ENCODE results near the gene SLC8A1. TPM values are rescaled to one million over a fixed set of nuclear protein-coding genes. Genes with fewer than 3 reads are reported as not detected.

The SLC8A1 gene
- total RNA-seq, 1 experiment from 2014 or later = 0.43 TPM

- no peaks in the 10 kb centered on the region for H3K4me1 Mint-ChIP-seq (ENCODE audit: low read depth, unreplicated experiment)
- intact Hi-C loops (cut with micrococcal nuclease; ENCODE audit: unreplicated experiment) = no loop called here
- no peaks in the 10 kb centered on the region for H3K27me3 Mint-ChIP-seq (ENCODE audit: insufficient read depth, unreplicated experiment)
- TF ChIP-seq CTCF (IDR thresholded peaks at IDR 0.05; ENCODE audit: insufficient read depth in 1 of 2, low read depth in 1 of 2, low read length in 1 of 2, severe bottlenecking in 1 of 2, unreplicated experiment in 1 of 2) = no peak
- no peak overlapping the region for H3K27ac Mint-ChIP-seq (ENCODE audit: unreplicated experiment)
- Histone ChIP-seq H3K9me3 (peaks cover 5% of the 10 kb centered on the region; the same call in 1 of the 2 replicates), H3K36me3 (ENCODE audit: control insufficient read depth, insufficient read depth, low read length) (no peaks in the 10 kb centered on the region), H3K4me3 (ENCODE audit: low read depth, low read length) (no peak overlapping the region), H3K4me1 (no peaks in the 10 kb centered on the region), H3K27me3 (replicated peaks; ENCODE audit: control insufficient read depth, insufficient read depth, low read length) (no peaks in the 10 kb centered on the region)
- peaks cover 11% of the 10 kb centered on the region for H3K9me3 Mint-ChIP-seq (ENCODE audit: unreplicated experiment)
- no peak overlapping the region for H3K4me3 Mint-ChIP-seq (ENCODE audit: unreplicated experiment)
- POLR2A ChIA-PET = no interaction called here
- H3K36me3 Mint-ChIP-seq (ENCODE audit: insufficient read depth, unreplicated experiment) = no peaks in the 10 kb centered on the region
- no peak for DNase-seq
- no TSS peak for BruUV-seq (replicated peaks)
- CTCF ChIA-PET = no interaction called here
Observed at GRCh38 chr2:40220177-40220925, 231.5 kb downstream of the SLC8A1 start.

- H3K36me3 Mint-ChIP-seq (ENCODE audit: insufficient read depth, unreplicated experiment) = no peaks in the 10 kb centered on the region
- peaks cover 11% of the 10 kb centered on the region for H3K9me3 Mint-ChIP-seq (ENCODE audit: unreplicated experiment)
- no peak for DNase-seq
- Histone ChIP-seq H3K4me3 (ENCODE audit: low read depth, low read length) (no peak overlapping the region), H3K4me1 (no peaks in the 10 kb centered on the region), H3K36me3 (ENCODE audit: control insufficient read depth, insufficient read depth, low read length) (no peaks in the 10 kb centered on the region), H3K9me3 (peaks cover 5% of the 10 kb centered on the region; the same call in 1 of the 2 replicates), H3K27me3 (replicated peaks; ENCODE audit: control insufficient read depth, insufficient read depth, low read length) (no peaks in the 10 kb centered on the region)
- BruUV-seq (replicated peaks) = no TSS peak
- ChIA-PET POLR2A (no interaction called here), CTCF (no interaction called here)
- TF ChIP-seq CTCF (IDR thresholded peaks at IDR 0.05; ENCODE audit: insufficient read depth in 1 of 2, low read depth in 1 of 2, low read length in 1 of 2, severe bottlenecking in 1 of 2, unreplicated experiment in 1 of 2) = no peak
- intact Hi-C loops (cut with micrococcal nuclease; ENCODE audit: unreplicated experiment) = no loop called here
- no peaks in the 10 kb centered on the region for H3K27me3 Mint-ChIP-seq (ENCODE audit: insufficient read depth, unreplicated experiment)
- H3K27ac Mint-ChIP-seq (ENCODE audit: unreplicated experiment) = no peak overlapping the region
- no peaks in the 10 kb centered on the region for H3K4me1 Mint-ChIP-seq (ENCODE audit: low read depth, unreplicated experiment)
- no peak overlapping the region for H3K4me3 Mint-ChIP-seq (ENCODE audit: unreplicated experiment)
Observed at GRCh38 chr2:40219141-40219540, 232.7 kb downstream of the SLC8A1 start.

GRCh38 chr2:40218679-40219078, 233.2 kb downstream of the SLC8A1 start:
- no peak overlapping the region for H3K4me3 Mint-ChIP-seq (ENCODE audit: unreplicated experiment)
- intact Hi-C loops (cut with micrococcal nuclease; ENCODE audit: unreplicated experiment) = no loop called here
- no peak overlapping the region for H3K27ac Mint-ChIP-seq (ENCODE audit: unreplicated experiment)
- H3K27me3 Mint-ChIP-seq (ENCODE audit: insufficient read depth, unreplicated experiment) = no peaks in the 10 kb centered on the region
- H3K9me3 Mint-ChIP-seq (ENCODE audit: unreplicated experiment) = peaks cover 11% of the 10 kb centered on the region
- POLR2A ChIA-PET = no interaction called here
- Histone ChIP-seq H3K4me3 (ENCODE audit: low read depth, low read length) (no peak overlapping the region), H3K36me3 (ENCODE audit: control insufficient read depth, insufficient read depth, low read length) (no peaks in the 10 kb centered on the region), H3K4me1 (no peaks in the 10 kb centered on the region), H3K9me3 (peaks cover 5% of the 10 kb centered on the region; the same call in 1 of the 2 replicates), H3K27me3 (replicated peaks; ENCODE audit: control insufficient read depth, insufficient read depth, low read length) (no peaks in the 10 kb centered on the region)
- no peaks in the 10 kb centered on the region for H3K4me1 Mint-ChIP-seq (ENCODE audit: low read depth, unreplicated experiment)
- no TSS peak for BruUV-seq (replicated peaks)
- no peaks in the 10 kb centered on the region for H3K36me3 Mint-ChIP-seq (ENCODE audit: insufficient read depth, unreplicated experiment)
- CTCF ChIA-PET = no interaction called here
- DNase-seq = no peak
- no peak for TF ChIP-seq CTCF (IDR thresholded peaks at IDR 0.05; ENCODE audit: insufficient read depth in 1 of 2, low read depth in 1 of 2, low read length in 1 of 2, severe bottlenecking in 1 of 2, unreplicated experiment in 1 of 2)

All from Caco-2 (cell line).